Right renal cortex interstitium (tissue), 3 donors: Measurements from ENCODE around the gene MORF4L2. TPM values are rescaled to one million over a fixed set of nuclear protein-coding genes. Genes with fewer than 3 reads are reported as not detected.
"Not testable (repeated sequence)": the region's sequence is repeated elsewhere in the genome, so short reads cannot be mapped to it uniquely, and the experiment has no call there.

ENCODE experiments used
- DNase-seq, 3 donors: peaks; one replicate each; pipeline ENCODE4 v3.0.0-alpha.2; 2013; ENCODE audit warnings: low read depth in 3 of 3, low spot score in 2 of 3
- polyA plus RNA-seq, 3 donors: library from polyadenylated mRNA; unstranded; fragments of 120-200 nt; gene quantifications; one replicate each; pipeline ENCODE4 v1.2.1, GENCODE V29; 2013; ENCODE audit not compliant: insufficient read length in 3 of 3

MORF4L2 gene
- polyA plus RNA-seq, 3 donors = 326 to 343 (median 341) TPM

- DNase-seq = no peak
These were observed 5.1 kb downstream of the MORF4L2 start for GRCh38 chrX:103681443-103681842.

GRCh38 chrX:103678199-103678993, 8.1 kb downstream of the MORF4L2 start:
- no peak for DNase-seq

GRCh38 chrX:103674531-103675454, 11.7 kb downstream of the MORF4L2 start:
- DNase-seq = no peak

- DNase-seq = no peak
These were observed 16.8 kb downstream of the MORF4L2 start for GRCh38 chrX:103669745-103670144.

GRCh38 chrX:103666202-103667107, 20.0 kb downstream of the MORF4L2 start:
- DNase-seq = no peak

- DNase-seq = no peak
These were observed 22.3 kb downstream of the MORF4L2 start for GRCh38 chrX:103663981-103664762.

- DNase-seq = not testable (repeated sequence)
These were observed 27.0 kb downstream of the MORF4L2 start for GRCh38 chrX:103659460-103659859.

GRCh38 chrX:103658681-103659433, 27.6 kb downstream of the MORF4L2 start:
- no peak for DNase-seq

- DNase-seq = not testable (repeated sequence)
These were observed 29.4 kb downstream of the MORF4L2 start for GRCh38 chrX:103657066-103657465.

- DNase-seq = no peak
These were observed 29.9 kb downstream of the MORF4L2 start for GRCh38 chrX:103656617-103657016.

GRCh38 chrX:103655230-103656000, 31.1 kb downstream of the MORF4L2 start:
- not testable (repeated sequence) for DNase-seq

GRCh38 chrX:103651151-103651773, 35.2 kb downstream of the MORF4L2 start:
- DNase-seq = no peak

- DNase-seq = no peak
These were observed 38.9 kb downstream of the MORF4L2 start for GRCh38 chrX:103647630-103648029.

- no peak for DNase-seq
These were observed 42.4 kb downstream of the MORF4L2 start for GRCh38 chrX:103644125-103644524.

GRCh38 chrX:103640401-103641155, 45.9 kb downstream of the MORF4L2 start:
- no peak for DNase-seq

- not testable (repeated sequence) for DNase-seq
These were observed 47.8 kb downstream of the MORF4L2 start for GRCh38 chrX:103638479-103639346.
